Astrocyte (in vitro differentiated cells and primary cell): ENCODE results near the gene SIVA1. TPM values are rescaled to one million over a fixed set of nuclear protein-coding genes. Genes with fewer than 3 reads are reported as not detected.

Experiments used
- DNase-seq: peaks from one replicate; pipeline ENCODE4 v3.0.0-alpha.2; 2010; ENCODE audit warnings: low read depth
- FAIRE-seq: peaks from 2 replicates; lab custom pipeline; 2011; peaks lifted over from hg19 to GRCh38; lab: Jason Lieb, UNC
- H2AFZ ChIP-seq: 2 replicates; pipeline ENCODE4 v1.6.0; 2012; ENCODE audit warnings: low read depth, low read length, inconsistent platforms
- H3K27ac ChIP-seq: 2 replicates; pipeline ENCODE4 v1.5.1; 2011; ENCODE audit warnings: low read depth, low read length, inconsistent platforms
- H3K27me3 ChIP-seq: 2 replicates; pipeline ENCODE4 v1.6.0; 2011; ENCODE audit warnings: low read length, inconsistent platforms; ENCODE audit not compliant: insufficient read depth
- H3K36me3 ChIP-seq: 2 replicates; pipeline ENCODE4 v1.5.1; 2011; ENCODE audit warnings: low read length, inconsistent platforms; ENCODE audit not compliant: insufficient read depth
- H3K4me1 ChIP-seq: 2 replicates; pipeline ENCODE4 v1.5.1; 2011; ENCODE audit warnings: low read length, inconsistent platforms; ENCODE audit not compliant: insufficient read depth
- H3K4me2 ChIP-seq: 2 replicates; pipeline ENCODE4 v1.6.0; 2012; ENCODE audit warnings: low read length, inconsistent platforms
- H3K4me3 ChIP-seq: 2 replicates; pipeline ENCODE4 v1.5.1; 2011; ENCODE audit warnings: low read depth, mild to moderate bottlenecking, low read length, inconsistent platforms; ENCODE audit not compliant: insufficient read depth
- H3K79me2 ChIP-seq: 2 replicates; pipeline ENCODE4 v1.6.0; 2012; ENCODE audit warnings: mild to moderate bottlenecking, low read length, inconsistent platforms; ENCODE audit not compliant: insufficient read depth
- H3K9ac ChIP-seq: 2 replicates; pipeline ENCODE4 v1.6.0; 2012; ENCODE audit warnings: mild to moderate bottlenecking, low read length, inconsistent platforms
- H3K9me3 ChIP-seq: 2 replicates; pipeline ENCODE4 v1.5.1; 2012; ENCODE audit warnings: low read depth, mild to moderate bottlenecking, low read length, inconsistent platforms; ENCODE audit not compliant: insufficient read depth
- H4K20me1 ChIP-seq: 2 replicates; pipeline ENCODE4 v1.6.0; 2012; ENCODE audit warnings: low read length, inconsistent platforms; ENCODE audit not compliant: insufficient read depth
- H3K27ac Mint-ChIP-seq: one replicate; pipeline ENCODE4 v1.8.0; 2021; ENCODE audit warnings: mild to moderate bottlenecking, mixed read lengths; ENCODE audit not compliant: unreplicated experiment
- H3K27me3 Mint-ChIP-seq: one replicate; pipeline ENCODE4 v1.8.0; 2021; ENCODE audit warnings: low read depth, mixed read lengths; ENCODE audit not compliant: unreplicated experiment
- H3K36me3 Mint-ChIP-seq: one replicate; pipeline ENCODE4 v1.8.0; 2021; ENCODE audit warnings: low read depth, mixed read lengths; ENCODE audit not compliant: unreplicated experiment
- H3K4me1 Mint-ChIP-seq: one replicate; pipeline ENCODE4 v1.8.0; 2021; ENCODE audit warnings: low read depth, mixed read lengths; ENCODE audit not compliant: unreplicated experiment
- H3K4me3 Mint-ChIP-seq: one replicate; pipeline ENCODE4 v1.8.0; 2021; ENCODE audit warnings: mild to moderate bottlenecking, moderate library complexity, mixed read lengths; ENCODE audit not compliant: unreplicated experiment
- H3K9me3 Mint-ChIP-seq: one replicate; pipeline ENCODE4 v1.8.0; 2021; ENCODE audit warnings: mild to moderate bottlenecking, mixed read lengths; ENCODE audit not compliant: unreplicated experiment
- CTCF ChIP-seq: IDR thresholded peaks from 2 replicates; pipeline ENCODE4 v1.5.1; 2011; ENCODE audit warnings: low read depth, mild to moderate bottlenecking, inconsistent platforms, low read length, moderate library complexity; ENCODE audit not compliant: insufficient read depth
- EZH2 ChIP-seq: IDR thresholded peaks from 2 replicates; pipeline ENCODE4 v1.6.1; 2012; ENCODE audit warnings: mild to moderate bottlenecking, low read length, inconsistent platforms; ENCODE audit not compliant: insufficient read depth
- total RNA-seq: library from RNA; stranded (reverse); gene quantifications from 2 replicates; pipeline ENCODE4 v1.2.1, GENCODE V29; 2021

SIVA1 gene
- total RNA-seq, 1 donor from 2014 or later: 51.0 TPM

GRCh38 chr14:104742586-104743455 is 10.1 kb upstream of the SIVA1 start:
- no peak for FAIRE-seq
- DNase-seq: no peak

GRCh38 chr14:104743461-104744380 is 9.2 kb upstream of the SIVA1 start:
- FAIRE-seq: no peak
- no peaks in the 10 kb centered on the region for H3K36me3 ChIP-seq
- H3K36me3 Mint-ChIP-seq: peaks cover 3% of the 10 kb centered on the region
- no peak for TF ChIP-seq CTCF
- no peak for TF ChIP-seq EZH2
- no peak overlapping the region for H3K4me3 Mint-ChIP-seq
- peaks cover 4% of the 10 kb centered on the region for H3K4me1 ChIP-seq
- H2AFZ ChIP-seq: no peak overlapping the region
- H3K4me3 ChIP-seq: no peak overlapping the region
- H3K4me1 Mint-ChIP-seq: peaks cover 14% of the 10 kb centered on the region
- no peak for DNase-seq
- no peaks in the 10 kb centered on the region for H3K9me3 Mint-ChIP-seq
- no peaks in the 10 kb centered on the region for H3K79me2 ChIP-seq
- no peaks in the 10 kb centered on the region for H4K20me1 ChIP-seq
- H3K9me3 ChIP-seq: no peaks in the 10 kb centered on the region
- H3K4me2 ChIP-seq: no peak overlapping the region
- H3K27ac ChIP-seq: no peak overlapping the region
- H3K27me3 ChIP-seq: no peaks in the 10 kb centered on the region
- no peaks in the 10 kb centered on the region for H3K27me3 Mint-ChIP-seq
- no peak overlapping the region for H3K9ac ChIP-seq
- H3K27ac Mint-ChIP-seq: peak overlapping the region; percentile 75

More at GRCh38 chr14:104742586-104743455, 10.1 kb upstream of the SIVA1 start:
- no peaks in the 10 kb centered on the region for H3K9me3 Mint-ChIP-seq
- H3K36me3 Mint-ChIP-seq: peaks cover 3% of the 10 kb centered on the region
- Histone ChIP-seq H3K9me3 (no peaks in the 10 kb centered on the region), H3K4me1 (peaks cover 4% of the 10 kb centered on the region), H3K9ac (no peak overlapping the region), H3K27ac (no peak overlapping the region), H3K36me3 (no peaks in the 10 kb centered on the region), H2AFZ (no peak overlapping the region), H3K79me2 (no peaks in the 10 kb centered on the region), H4K20me1 (no peaks in the 10 kb centered on the region), H3K27me3 (no peaks in the 10 kb centered on the region), H3K4me3 (no peak overlapping the region), H3K4me2 (no peak overlapping the region)
- no peak overlapping the region for H3K4me3 Mint-ChIP-seq
- peaks cover 3% of the 10 kb centered on the region for H3K27me3 Mint-ChIP-seq
- TF ChIP-seq CTCF: no peak
- H3K27ac Mint-ChIP-seq: peak overlapping the region; percentile 75
- peaks cover 14% of the 10 kb centered on the region for H3K4me1 Mint-ChIP-seq
